ENCODE data around the gene MCM10. TPM values are rescaled to one million over a fixed set of nuclear protein-coding genes. Genes with fewer than 3 reads are reported as not detected.

The MCM10 gene
- polyA plus RNA-seq, 1 experiment, result 2.3 TPM

- no peak for DNase-seq (ENCODE audit: low read depth)
- H3K36me3 ChIP-seq (ENCODE audit: control insufficient read depth, insufficient read depth, low read length), result peaks cover 2% of the 10 kb centered on the region
- POLR2A ChIA-PET, result no interaction called here
- H3K27me3 ChIP-seq (ENCODE audit: control insufficient read depth, insufficient read depth, low read length), result no peaks in the 10 kb centered on the region
- CTCF ChIA-PET, result no interaction called here
- H3K4me3 ChIP-seq (ENCODE audit: low read depth, low read length), result no peak overlapping the region
- TF ChIP-seq CTCF (IDR thresholded peaks at IDR 0.05; ENCODE audit: insufficient read depth, low read depth, low read length), result no peak
Measured at GRCh38 chr10:13188593-13188992, 27.2 kb downstream of the MCM10 start.

- H3K27me3 ChIP-seq (ENCODE audit: control insufficient read depth, insufficient read depth, low read length), result no peaks in the 10 kb centered on the region
- no peak for TF ChIP-seq CTCF (IDR thresholded peaks at IDR 0.05; ENCODE audit: insufficient read depth, low read depth, low read length)
- ChIA-PET CTCF (no interaction called here), POLR2A (no interaction called here)
- H3K36me3 ChIP-seq (ENCODE audit: control insufficient read depth, insufficient read depth, low read length), result peaks cover under 1% of the 10 kb centered on the region
- DNase-seq (ENCODE audit: low read depth), result no peak
- no peak overlapping the region for H3K4me3 ChIP-seq (ENCODE audit: low read depth, low read length)
Measured at GRCh38 chr10:13189961-13190360, 28.6 kb downstream of the MCM10 start.

- TF ChIP-seq CTCF (IDR thresholded peaks at IDR 0.05; ENCODE audit: insufficient read depth, low read depth, low read length), result no peak
- DNase-seq (ENCODE audit: low read depth), result no peak
- no peak overlapping the region for H3K4me3 ChIP-seq (ENCODE audit: low read depth, low read length)
- ChIA-PET POLR2A (no interaction called here), CTCF (interaction anchor here (0.6 kb wide), 1 partner anchor 366 kb away, joined by 5 read pairs; no protein-coding TSS in a partner anchor)
- H3K36me3 ChIP-seq (ENCODE audit: control insufficient read depth, insufficient read depth, low read length), result no peaks in the 10 kb centered on the region
- H3K27me3 ChIP-seq (ENCODE audit: control insufficient read depth, insufficient read depth, low read length), result no peaks in the 10 kb centered on the region
Measured at GRCh38 chr10:13190816-13191215, 29.5 kb downstream of the MCM10 start.

GRCh38 chr10:13191362-13191761, 30.0 kb downstream of the MCM10 start:
- Histone ChIP-seq H3K27me3 (ENCODE audit: control insufficient read depth, insufficient read depth, low read length) (no peaks in the 10 kb centered on the region), H3K4me3 (ENCODE audit: low read depth, low read length) (no peak overlapping the region), H3K36me3 (ENCODE audit: control insufficient read depth, insufficient read depth, low read length) (no peaks in the 10 kb centered on the region)
- CTCF ChIA-PET, result interaction anchor here (1.9 kb wide), 1 partner anchor 15 kb away, joined by 5 read pairs; no protein-coding TSS in a partner anchor
- no peak for TF ChIP-seq CTCF (IDR thresholded peaks at IDR 0.05; ENCODE audit: insufficient read depth, low read depth, low read length)
- DNase-seq (ENCODE audit: low read depth), result no peak
- POLR2A ChIA-PET, result no interaction called here

GRCh38 chr10:13193637-13194036, 32.3 kb downstream of the MCM10 start:
- Histone ChIP-seq H3K27me3 (ENCODE audit: control insufficient read depth, insufficient read depth, low read length) (no peaks in the 10 kb centered on the region), H3K36me3 (ENCODE audit: control insufficient read depth, insufficient read depth, low read length) (no peaks in the 10 kb centered on the region), H3K4me3 (ENCODE audit: low read depth, low read length) (no peak overlapping the region)
- ChIA-PET POLR2A (no interaction called here), CTCF (no interaction called here)
- no peak for DNase-seq (ENCODE audit: low read depth)
- no peak for TF ChIP-seq CTCF (IDR thresholded peaks at IDR 0.05; ENCODE audit: insufficient read depth, low read depth, low read length)
